Activated CD4-positive, CD25-positive, alpha-beta regulatory T cell (primary cell): Measurements from ENCODE around the gene PDE3A.
"Not testable (repeated sequence)": the region's sequence is repeated elsewhere in the genome, so short reads cannot be mapped to it uniquely, and the experiment has no call there.

ENCODE experiments used
- DNase-seq, 4 experiments: peaks; one replicate each; lab custom pipeline; 2025; lab: John Stamatoyannopoulos, UW

PDE3A gene

DNA sequence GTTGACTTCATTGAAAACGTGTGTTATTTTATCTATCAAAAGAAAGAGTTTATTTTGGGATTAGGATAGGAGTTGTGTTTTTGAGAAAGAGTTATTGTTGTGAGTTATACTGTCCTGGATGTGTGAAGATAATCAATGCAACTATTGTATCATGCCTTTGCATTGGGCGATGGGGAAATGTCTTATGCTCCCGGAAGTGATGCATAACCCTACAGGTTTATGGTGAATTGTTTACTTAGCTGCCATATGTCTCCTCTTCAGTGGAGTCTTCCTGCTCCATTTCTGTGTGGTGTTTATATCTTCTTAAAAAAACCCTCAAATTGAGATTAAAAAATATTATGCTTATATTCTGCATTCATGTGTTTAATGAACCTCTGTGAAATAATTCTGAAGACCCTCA lies 6.5 kb downstream of the PDE3A start:
- DNase-seq: no peak

- DNase-seq: no peak
These were observed 7.2 kb downstream of the PDE3A start for GRCh38 chr12:20375560-20375959.

DNA sequence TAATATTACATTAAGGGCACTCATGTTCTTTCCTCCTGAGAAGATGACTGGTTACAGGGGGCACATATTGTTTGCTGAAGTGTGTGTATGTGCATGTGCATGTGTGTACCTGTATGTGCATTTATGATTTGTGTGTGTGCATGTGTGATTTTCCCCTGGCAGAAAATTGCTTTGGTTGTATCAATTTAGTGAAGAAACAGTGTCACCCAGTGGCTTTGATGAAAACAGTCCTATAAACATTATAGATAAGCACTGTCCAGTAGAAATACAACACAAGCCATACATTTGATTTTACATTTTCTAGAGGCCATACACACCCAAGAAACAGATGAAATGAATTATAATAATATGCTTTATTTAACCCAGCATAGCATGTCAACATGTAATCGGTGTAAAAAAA lies 8.6 kb downstream of the PDE3A start:
- DNase-seq: no peak

DNA sequence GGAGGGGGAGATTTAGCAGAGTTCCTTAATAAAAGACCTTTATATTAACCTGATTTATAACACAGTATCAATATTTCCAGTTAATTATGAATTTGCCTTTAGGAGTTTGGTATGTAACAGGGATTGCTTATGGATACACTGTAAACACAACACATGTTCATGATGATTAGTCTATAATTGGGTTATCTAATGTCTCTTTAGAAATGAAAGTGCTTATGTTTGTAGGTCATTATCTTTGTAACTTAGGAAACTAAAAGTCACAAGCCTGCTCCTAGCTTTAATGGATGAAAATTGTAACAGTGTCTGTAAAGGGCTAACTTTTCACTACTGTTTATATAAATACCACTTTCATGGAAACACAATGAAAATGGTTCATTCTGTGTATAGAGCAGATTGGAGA lies 9.4 kb downstream of the PDE3A start:
- no peak for DNase-seq

GRCh38 chr12:20382117-20382516 lies 13.8 kb downstream of the PDE3A start:
- no peak for DNase-seq

DNA sequence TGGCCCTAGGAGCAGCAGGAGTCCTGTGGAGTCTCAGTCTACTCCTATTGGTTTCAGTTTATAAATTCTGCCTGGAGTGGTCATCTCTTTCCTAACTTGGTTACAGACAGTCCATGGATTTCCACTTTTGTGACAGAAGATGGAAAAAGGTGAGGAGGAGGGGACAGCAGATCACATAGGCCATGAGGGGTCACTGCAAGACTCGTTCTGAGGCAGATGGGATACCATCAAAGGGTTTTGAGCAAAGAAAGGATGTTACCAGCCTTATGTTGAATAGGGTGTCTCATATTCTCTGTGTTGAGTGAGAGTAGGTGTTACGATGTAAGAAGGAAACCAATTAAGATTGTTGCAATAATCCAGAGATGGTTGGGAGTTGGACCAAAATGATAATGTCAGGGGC lies 15.3 kb downstream of the PDE3A start:
- DNase-seq: no peak

GRCh38 chr12:20384836-20385235 lies 16.5 kb downstream of the PDE3A start:
- not testable (repeated sequence) for DNase-seq

DNA sequence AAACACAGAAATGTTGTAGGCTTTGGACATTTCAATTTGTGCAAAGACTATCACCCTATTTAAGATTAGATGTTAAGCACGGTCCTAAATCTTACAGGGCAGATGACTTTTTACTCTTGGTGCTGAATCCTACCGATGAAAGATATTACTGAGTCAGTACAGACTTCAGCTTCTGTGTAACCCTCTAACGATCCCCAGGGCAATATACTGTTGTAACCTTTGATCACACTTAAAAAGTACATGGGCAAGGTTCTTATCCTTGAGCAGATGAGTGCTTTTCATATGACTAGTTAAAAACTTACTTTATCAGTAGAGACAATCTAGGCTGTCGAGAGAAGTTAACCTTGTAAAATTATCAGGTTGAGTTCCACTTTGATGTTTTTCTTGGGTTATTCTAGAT lies 22.5 kb downstream of the PDE3A start:
- no peak for DNase-seq

GRCh38 chr12:20392339-20392738 lies 24.0 kb downstream of the PDE3A start:
- DNase-seq: no peak

- DNase-seq: no peak
These were observed 25.4 kb downstream of the PDE3A start for GRCh38 chr12:20393707-20394106.

DNA sequence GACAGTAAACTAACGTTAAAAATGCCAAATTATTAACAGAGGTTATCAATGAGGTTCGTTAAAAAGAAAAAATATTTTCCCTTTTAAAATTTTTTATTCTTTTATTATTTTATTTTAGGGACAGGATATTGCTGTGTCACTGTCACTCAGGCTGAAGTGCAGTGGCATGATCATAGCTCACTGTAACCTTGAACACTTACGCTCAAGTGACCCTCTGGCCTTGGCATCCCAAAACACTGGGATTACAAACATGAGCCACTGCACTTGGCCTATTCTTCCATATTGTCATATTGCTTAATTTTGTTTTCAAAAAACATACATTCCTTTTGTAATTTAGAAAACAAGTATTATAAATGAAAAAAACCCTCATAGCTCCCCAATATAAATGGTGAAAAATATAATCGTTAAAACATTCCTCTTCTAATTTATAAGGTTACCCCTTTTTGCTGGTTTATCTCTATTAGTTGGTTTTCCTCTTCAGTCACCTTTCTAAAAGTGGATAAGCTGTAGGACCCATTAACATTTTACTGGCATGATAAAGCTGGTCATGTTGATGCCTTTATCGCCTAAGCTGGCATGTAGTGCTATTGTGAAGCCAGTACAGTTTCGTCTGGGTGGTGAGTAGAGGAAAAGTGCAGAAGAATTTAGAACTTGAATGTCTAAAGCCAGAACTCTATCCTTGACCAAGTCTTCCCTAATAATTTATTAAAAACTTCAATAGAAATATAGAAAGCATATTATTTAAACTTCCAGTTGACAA lies 27.6 kb downstream of the PDE3A start:
- DNase-seq: no peak

GRCh38 chr12:20398686-20399085 lies 30.3 kb downstream of the PDE3A start:
- no peak for DNase-seq

DNA sequence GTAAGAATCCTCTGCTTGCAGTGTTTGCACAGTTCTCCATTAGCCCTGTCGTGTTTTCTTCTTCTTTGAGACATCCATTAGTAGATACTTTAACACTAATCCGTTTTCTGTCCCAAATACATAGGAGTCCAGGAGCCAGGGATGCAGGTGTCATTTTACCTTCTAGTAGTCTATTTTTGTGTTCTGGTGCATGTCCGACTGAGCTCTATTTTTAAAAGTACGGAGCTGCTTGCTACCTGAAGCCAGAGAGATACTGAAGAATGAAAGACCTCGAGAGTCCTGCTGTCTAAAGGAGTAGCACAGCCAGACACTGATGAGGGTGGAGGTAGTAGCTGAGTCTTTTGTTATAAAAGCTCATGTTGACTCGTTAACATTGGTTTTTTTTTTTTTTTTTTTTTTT lies 31.7 kb downstream of the PDE3A start:
- no peak for DNase-seq

GRCh38 chr12:20403230-20403629 lies 34.9 kb downstream of the PDE3A start:
- DNase-seq: no peak

DNA sequence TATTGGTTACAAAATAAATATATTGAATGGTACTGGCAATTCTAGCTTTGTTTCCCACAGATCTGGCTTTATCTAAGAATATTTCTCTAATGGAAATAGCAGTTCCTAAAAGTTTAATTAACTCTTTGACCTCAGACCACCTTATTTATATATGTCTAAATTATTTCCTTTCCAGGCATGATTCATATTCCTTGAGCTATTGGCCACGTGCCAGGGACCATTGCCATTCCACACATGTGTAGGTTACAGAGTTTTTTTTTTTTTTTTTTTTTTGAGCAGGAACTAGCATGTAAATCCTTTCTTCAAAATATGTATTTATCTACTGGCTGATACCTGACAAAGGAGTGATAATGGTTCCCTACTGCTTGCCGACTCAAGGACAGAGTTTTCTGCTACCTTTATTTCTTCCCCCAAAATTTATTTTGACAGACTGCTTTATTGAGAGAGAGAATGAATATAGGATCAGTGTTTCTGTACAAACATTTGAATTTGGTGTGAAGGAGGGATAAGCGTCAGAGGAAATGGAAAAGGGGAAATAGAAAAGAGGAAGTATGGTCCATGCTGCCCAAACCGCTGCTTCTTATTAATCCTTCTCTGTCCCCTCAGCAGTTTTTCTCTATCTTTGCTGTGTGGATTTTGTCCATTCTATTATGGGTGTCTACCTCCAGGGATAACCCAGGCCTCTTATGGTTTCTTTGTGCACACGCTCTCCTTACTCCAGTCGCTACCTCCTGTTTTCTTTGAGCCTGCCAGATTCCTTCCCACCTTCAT lies 36.4 kb downstream of the PDE3A start:
- no peak for DNase-seq

DNA sequence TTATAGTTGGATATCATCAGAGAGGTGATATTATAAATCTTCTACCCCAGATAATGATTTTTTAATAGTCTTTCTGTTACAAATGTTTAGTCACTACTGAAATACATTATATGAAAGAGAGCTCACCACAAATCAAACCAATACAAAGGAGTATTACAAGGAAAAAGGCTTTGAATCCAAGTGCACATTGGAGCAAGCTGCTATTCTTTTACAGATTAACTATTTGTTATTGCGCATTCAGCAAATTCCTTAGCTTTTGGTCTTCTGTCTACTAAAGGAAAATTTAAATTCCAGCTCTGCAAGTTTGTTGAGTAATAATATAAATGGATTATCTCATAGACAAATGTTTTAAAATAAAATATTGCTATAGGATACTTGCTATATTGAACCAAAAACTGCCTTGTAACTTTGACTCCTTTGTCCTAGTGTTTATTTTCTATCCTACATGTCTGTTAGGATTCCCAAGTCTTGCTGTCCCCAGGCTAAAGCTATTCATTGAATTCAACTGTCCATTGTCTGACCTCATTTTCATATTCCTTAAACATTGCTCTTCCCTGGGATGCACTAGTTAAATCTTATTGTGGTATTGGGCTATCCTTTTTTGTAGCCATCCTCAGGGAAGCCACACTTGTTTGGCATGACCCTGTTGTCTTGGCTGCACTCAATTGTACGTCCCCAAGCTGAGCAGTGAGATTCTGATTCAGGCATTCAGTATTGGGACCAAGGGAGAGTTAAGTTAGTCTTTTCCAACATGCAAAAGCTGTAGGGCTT lies 41.5 kb downstream of the PDE3A start:
- DNase-seq: no peak

GRCh38 chr12:20410734-20411133 lies 42.4 kb downstream of the PDE3A start:
- no peak for DNase-seq

GRCh38 chr12:20411345-20411744 lies 43.0 kb downstream of the PDE3A start:
- no peak for DNase-seq

DNA sequence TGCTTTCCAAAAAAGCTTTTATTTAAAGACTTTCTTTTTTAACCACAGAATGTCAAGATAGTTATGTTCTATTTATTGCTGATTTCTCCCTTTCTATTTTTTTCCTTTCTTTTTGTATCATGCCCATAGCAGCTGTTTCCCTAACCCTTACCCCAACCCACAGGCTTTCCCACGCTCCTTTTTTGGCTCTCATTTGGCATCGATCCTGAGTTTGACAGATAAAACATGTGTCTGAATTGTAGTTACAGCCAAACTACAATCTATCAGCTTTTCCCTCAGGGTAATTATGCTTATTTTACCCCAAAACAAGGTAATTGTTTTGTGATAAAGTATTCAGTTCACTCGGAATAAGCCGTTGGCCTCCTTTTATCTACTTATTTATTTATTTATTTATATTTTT lies 46.7 kb downstream of the PDE3A start:
- DNase-seq: no peak

DNA sequence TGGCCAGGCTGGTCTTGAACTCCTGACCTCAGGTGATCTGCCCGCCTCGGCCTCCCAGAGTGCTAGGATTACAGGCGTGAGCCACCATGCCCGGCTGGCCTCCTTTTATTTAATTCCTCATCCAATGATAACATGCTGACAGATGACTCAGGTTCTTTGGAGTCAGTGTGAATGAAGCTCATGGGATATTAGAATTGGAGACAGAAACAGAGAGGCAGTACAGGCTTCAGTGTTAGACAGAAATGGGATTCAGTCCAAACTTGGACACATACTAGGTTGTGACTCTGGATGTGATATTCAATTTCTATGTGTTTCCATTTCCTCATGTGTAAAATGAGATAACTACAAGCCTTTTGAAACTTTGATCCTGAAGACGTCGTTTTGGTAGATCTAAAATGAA lies 47.3 kb downstream of the PDE3A start:
- no peak for DNase-seq

- no peak for DNase-seq
These were observed 52.2 kb downstream of the PDE3A start for GRCh38 chr12:20420557-20420956.

DNA sequence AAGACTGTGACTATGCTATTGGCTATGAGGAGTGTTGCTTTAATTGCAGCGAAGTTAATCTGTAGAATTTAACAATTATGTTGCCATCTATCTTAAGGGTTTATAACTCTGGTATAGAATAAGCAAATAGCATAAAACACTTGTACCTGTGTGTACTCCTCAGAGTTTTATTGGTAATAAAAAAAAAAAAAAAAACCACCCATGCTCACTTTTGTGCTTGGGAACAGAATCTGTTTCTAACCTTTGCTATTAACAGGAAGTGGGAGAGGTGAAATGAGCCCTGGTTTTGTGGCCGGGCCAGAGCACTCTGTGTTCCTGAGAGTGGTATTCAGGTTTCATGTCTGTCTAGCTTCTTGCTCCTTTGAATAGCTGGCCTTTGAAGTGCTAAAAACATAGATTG lies 53.1 kb downstream of the PDE3A start:
- DNase-seq: no peak

DNA sequence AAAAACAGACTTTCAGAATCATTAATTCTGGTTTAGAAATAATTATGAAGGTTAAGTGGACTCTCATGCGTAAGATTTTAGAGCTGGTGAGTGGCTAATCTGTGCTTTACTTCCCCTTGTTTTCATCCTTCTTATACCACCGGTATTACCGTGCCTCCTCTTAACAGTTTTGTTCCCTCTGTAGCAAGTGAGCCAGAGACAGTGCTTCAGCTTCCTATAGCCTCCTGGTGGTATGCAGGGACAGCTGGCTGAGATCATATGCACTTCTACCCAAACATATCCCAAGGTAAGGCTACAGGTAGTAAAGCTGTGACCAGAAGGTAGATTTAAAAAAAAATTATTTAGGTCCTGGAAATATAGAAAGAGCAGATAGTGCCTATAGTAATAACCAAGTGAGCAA lies 55.2 kb downstream of the PDE3A start:
- no peak for DNase-seq
